Glomerular visceral epithelial cell (primary cell): ENCODE results near the gene GALK2.

ENCODE experiments used
- DNase-seq: peaks from one replicate; pipeline ENCODE4 v3.0.0-alpha.2; 2016; ENCODE audit errors: extremely low spot score

Gene GALK2

GRCh38 chr15:49282366-49282765 lies 112.3 kb downstream of the GALK2 start:
- peak; percentile 6 for DNase-seq

- no peak for DNase-seq
These were observed 116.8 kb downstream of the GALK2 start for GRCh38 chr15:49286649-49287404.

GRCh38 chr15:49287481-49287880 lies 117.4 kb downstream of the GALK2 start:
- DNase-seq = no peak

GRCh38 chr15:49288391-49288790 lies 118.3 kb downstream of the GALK2 start:
- DNase-seq = no peak

GRCh38 chr15:49290191-49290590 lies 120.1 kb downstream of the GALK2 start:
- no peak for DNase-seq

GRCh38 chr15:49293941-49294340 lies 123.9 kb downstream of the GALK2 start:
- no peak for DNase-seq

- no peak for DNase-seq
These were observed 126.2 kb downstream of the GALK2 start for GRCh38 chr15:49296258-49296657.

GRCh38 chr15:49297584-49297983 lies 127.5 kb downstream of the GALK2 start:
- DNase-seq = no peak

GRCh38 chr15:49300856-49301255 lies 130.8 kb downstream of the GALK2 start:
- no peak for DNase-seq

- no peak for DNase-seq
These were observed 131.5 kb downstream of the GALK2 start for GRCh38 chr15:49301562-49301961.

- DNase-seq = no peak
These were observed 133.0 kb downstream of the GALK2 start for GRCh38 chr15:49303003-49303402.

GRCh38 chr15:49306551-49306950 lies 136.5 kb downstream of the GALK2 start:
- no peak for DNase-seq

GRCh38 chr15:49308686-49309085 lies 138.6 kb downstream of the GALK2 start:
- no peak for DNase-seq

- DNase-seq = no peak
These were observed 139.8 kb downstream of the GALK2 start for GRCh38 chr15:49309889-49310288.

GRCh38 chr15:49313650-49314049 lies 143.6 kb downstream of the GALK2 start:
- peak; percentile 47 for DNase-seq

- DNase-seq = no peak
These were observed 144.7 kb downstream of the GALK2 start for GRCh38 chr15:49314716-49315115.

GRCh38 chr15:49315391-49315823 lies 145.4 kb downstream of the GALK2 start:
- no peak for DNase-seq

- no peak for DNase-seq
These were observed 150.3 kb downstream of the GALK2 start for GRCh38 chr15:49320351-49320750.

- DNase-seq = no peak
These were observed 153.2 kb downstream of the GALK2 start for GRCh38 chr15:49323207-49323606.

GRCh38 chr15:49327927-49328326 lies 157.9 kb downstream of the GALK2 start:
- no peak for DNase-seq

- DNase-seq = no peak
These were observed 158.9 kb downstream of the GALK2 start for GRCh38 chr15:49328941-49329340.

GRCh38 chr15:49330166-49330565 lies 160.1 kb downstream of the GALK2 start:
- no peak for DNase-seq

- DNase-seq = no peak
These were observed 161.4 kb downstream of the GALK2 start for GRCh38 chr15:49331442-49331841.

GRCh38 chr15:49331951-49332350 lies 161.9 kb downstream of the GALK2 start:
- DNase-seq = no peak
